MM.1S (cell line): ENCODE measurements around the gene RAB12.
"Not testable (repeated sequence)": the region's sequence is repeated elsewhere in the genome, so short reads cannot be mapped to it uniquely, and the experiment has no call there.

Experiments used
- DNase-seq: peaks from one replicate; pipeline ENCODE4 v3.0.0-alpha.2; 2015
- H2AFZ ChIP-seq: fragments of 300-600 bp; sonication (generic); 2 replicates; pipeline ENCODE4 v1.6.0; 2016; ENCODE audit warnings: antibody characterized with exemption, low read length
- H3F3A ChIP-seq: fragments of 300-600 bp; sonication (generic); 2 replicates; pipeline ENCODE4 v1.6.1; 2016; ENCODE audit warnings: mild to moderate bottlenecking, antibody characterized with exemption, low read length, moderate library complexity, mixed read lengths; ENCODE audit not compliant: insufficient read depth
- H3K27ac ChIP-seq: fragments of 300-600 bp; sonication (generic); 2 replicates; pipeline ENCODE4 v1.5.1; 2016; ENCODE audit warnings: mild to moderate bottlenecking, low read length
- H3K27me3 ChIP-seq: fragments of 300-600 bp; sonication (generic); replicated peaks from 2 replicates; pipeline ENCODE4 v1.6.0; 2016; ENCODE audit warnings: low read length; ENCODE audit not compliant: insufficient read depth
- H3K36me3 ChIP-seq: fragments of 300-600 bp; sonication (generic); replicated peaks from 2 replicates; pipeline ENCODE4 v1.6.1; 2016; ENCODE audit warnings: mild to moderate bottlenecking, low read length, mixed read lengths; ENCODE audit not compliant: insufficient read depth
- H3K4me1 ChIP-seq: fragments of 300-600 bp; sonication (generic); 2 replicates; pipeline ENCODE4 v1.6.1; 2016; ENCODE audit warnings: low read length, mixed read lengths
- H3K4me2 ChIP-seq: fragments of 300-600 bp; sonication (generic); 2 replicates; pipeline ENCODE4 v1.6.0; 2016; ENCODE audit warnings: low read depth, low read length
- H3K4me3 ChIP-seq: fragments of 300-600 bp; sonication (generic); 2 replicates; pipeline ENCODE4 v1.5.1; 2016; ENCODE audit warnings: low read length, mixed read lengths
- H3K79me2 ChIP-seq: fragments of 300-600 bp; sonication (generic); 2 replicates; pipeline ENCODE4 v1.6.1; 2016; ENCODE audit warnings: mixed run types, low read length, mixed read lengths
- H3K9ac ChIP-seq: fragments of 300-600 bp; sonication (generic); 2 replicates; pipeline ENCODE4 v1.6.1; 2016; ENCODE audit warnings: low read length, mixed read lengths
- H3K9me2 ChIP-seq: fragments of 300-600 bp; sonication (generic); replicated peaks from 2 replicates; pipeline ENCODE4 v1.6.1; 2016; ENCODE audit warnings: mild to moderate bottlenecking, low read length, mixed read lengths; ENCODE audit not compliant: insufficient read depth
- H3K9me3 ChIP-seq: fragments of 300-600 bp; sonication (generic); replicated peaks from 2 replicates; pipeline ENCODE4 v1.6.1; 2016; ENCODE audit warnings: mild to moderate bottlenecking, low read length, mixed read lengths; ENCODE audit not compliant: insufficient read depth
- H4K20me1 ChIP-seq: fragments of 300-600 bp; sonication (generic); 2 replicates; pipeline ENCODE4 v1.6.1; 2016; ENCODE audit warnings: mild to moderate bottlenecking, low read length, moderate library complexity, mixed read lengths; ENCODE audit not compliant: insufficient read depth
- CTCF ChIP-seq: fragments of 300-600 bp; sonication (generic); IDR thresholded peaks from 2 replicates; pipeline ENCODE4 v1.5.1; 2016; ENCODE audit warnings: antibody characterized with exemption, low read length, mixed read lengths
- EZH2 ChIP-seq: fragments of 300-600 bp; sonication (generic); optimal IDR thresholded peaks from 2 replicates; pipeline ENCODE3; 2017; ENCODE audit warnings: low read depth, mild to moderate bottlenecking, antibody characterized with exemption, low read length, mixed read lengths
- EZH2phosphoT487 ChIP-seq: fragments of 300-600 bp; sonication (generic); IDR thresholded peaks from 2 replicates; pipeline ENCODE4 v1.6.1; 2018; ENCODE audit warnings: antibody characterized with exemption, low read length

RAB12 gene

GRCh38 chr18:8562070-8562469 is 47.2 kb upstream of the RAB12 start:
- Histone ChIP-seq H3K36me3 (no peaks in the 10 kb centered on the region), H2AFZ (no peak overlapping the region), H3K4me2 (no peak overlapping the region), H3K9me2 (no peaks in the 10 kb centered on the region), H4K20me1 (no peaks in the 10 kb centered on the region), H3K4me1 (no peaks in the 10 kb centered on the region), H3K27ac (no peak overlapping the region), H3K27me3 (no peaks in the 10 kb centered on the region), H3K9ac (no peak overlapping the region), H3K9me3 (no peaks in the 10 kb centered on the region), H3F3A (no peaks in the 10 kb centered on the region), H3K4me3 (no peak overlapping the region), H3K79me2 (no peaks in the 10 kb centered on the region)
- no peak for DNase-seq
- TF ChIP-seq CTCF (no peak), EZH2 (no peak), EZH2phosphoT487 (no peak)

GRCh38 chr18:8562919-8563318 is 46.3 kb upstream of the RAB12 start:
- Histone ChIP-seq H3F3A (no peaks in the 10 kb centered on the region), H3K36me3 (no peaks in the 10 kb centered on the region), H3K4me3 (no peak overlapping the region), H3K9me3 (no peaks in the 10 kb centered on the region), H4K20me1 (no peaks in the 10 kb centered on the region), H3K4me2 (no peak overlapping the region), H3K27me3 (no peaks in the 10 kb centered on the region), H2AFZ (no peak overlapping the region), H3K79me2 (no peaks in the 10 kb centered on the region), H3K9me2 (no peaks in the 10 kb centered on the region), H3K27ac (no peak overlapping the region), H3K9ac (no peak overlapping the region), H3K4me1 (no peaks in the 10 kb centered on the region)
- no peak for TF ChIP-seq EZH2phosphoT487
- no peak for TF ChIP-seq CTCF
- no peak for TF ChIP-seq EZH2
- no peak for DNase-seq

GRCh38 chr18:8571399-8571798 is 37.8 kb upstream of the RAB12 start:
- H3K4me2 ChIP-seq = no peak overlapping the region
- H3K27me3 ChIP-seq = no peaks in the 10 kb centered on the region
- no peak overlapping the region for H3K9ac ChIP-seq
- no peak overlapping the region for H2AFZ ChIP-seq
- no peaks in the 10 kb centered on the region for H3K9me3 ChIP-seq
- H3K4me3 ChIP-seq = no peak overlapping the region
- H3K79me2 ChIP-seq = no peaks in the 10 kb centered on the region
- no peak for TF ChIP-seq EZH2phosphoT487
- no peak for TF ChIP-seq CTCF
- no peak for TF ChIP-seq EZH2
- no peaks in the 10 kb centered on the region for H4K20me1 ChIP-seq
- H3K27ac ChIP-seq = no peak overlapping the region
- no peaks in the 10 kb centered on the region for H3K4me1 ChIP-seq
- no peaks in the 10 kb centered on the region for H3K9me2 ChIP-seq
- DNase-seq = no peak
- no peaks in the 10 kb centered on the region for H3K36me3 ChIP-seq
- no peaks in the 10 kb centered on the region for H3F3A ChIP-seq

- H4K20me1 ChIP-seq, H3K4me3 ChIP-seq, H3K4me1 ChIP-seq, H3K9ac ChIP-seq, H3K27me3 ChIP-seq, H2AFZ ChIP-seq, H3K79me2 ChIP-seq, H3K36me3 ChIP-seq, H3K9me3 ChIP-seq, DNase-seq, H3K9me2 ChIP-seq, H3K27ac ChIP-seq, H3K4me2 ChIP-seq, H3F3A ChIP-seq: not testable (repeated sequence)
These were observed 35.5 kb upstream of the RAB12 start for GRCh38 chr18:8573766-8574165.
